Measurements from ENCODE around the gene CMIP. TPM values are rescaled to one million over a fixed set of nuclear protein-coding genes. Genes with fewer than 3 reads are reported as not detected.

CMIP gene
- total and polyA plus RNA-seq, 10 of the 15 experiments (the other 5 are each of a cell fraction or from before 2014, with no cell fraction given), result 1.2 to 43.2 (median 4.4) TPM

DNA sequence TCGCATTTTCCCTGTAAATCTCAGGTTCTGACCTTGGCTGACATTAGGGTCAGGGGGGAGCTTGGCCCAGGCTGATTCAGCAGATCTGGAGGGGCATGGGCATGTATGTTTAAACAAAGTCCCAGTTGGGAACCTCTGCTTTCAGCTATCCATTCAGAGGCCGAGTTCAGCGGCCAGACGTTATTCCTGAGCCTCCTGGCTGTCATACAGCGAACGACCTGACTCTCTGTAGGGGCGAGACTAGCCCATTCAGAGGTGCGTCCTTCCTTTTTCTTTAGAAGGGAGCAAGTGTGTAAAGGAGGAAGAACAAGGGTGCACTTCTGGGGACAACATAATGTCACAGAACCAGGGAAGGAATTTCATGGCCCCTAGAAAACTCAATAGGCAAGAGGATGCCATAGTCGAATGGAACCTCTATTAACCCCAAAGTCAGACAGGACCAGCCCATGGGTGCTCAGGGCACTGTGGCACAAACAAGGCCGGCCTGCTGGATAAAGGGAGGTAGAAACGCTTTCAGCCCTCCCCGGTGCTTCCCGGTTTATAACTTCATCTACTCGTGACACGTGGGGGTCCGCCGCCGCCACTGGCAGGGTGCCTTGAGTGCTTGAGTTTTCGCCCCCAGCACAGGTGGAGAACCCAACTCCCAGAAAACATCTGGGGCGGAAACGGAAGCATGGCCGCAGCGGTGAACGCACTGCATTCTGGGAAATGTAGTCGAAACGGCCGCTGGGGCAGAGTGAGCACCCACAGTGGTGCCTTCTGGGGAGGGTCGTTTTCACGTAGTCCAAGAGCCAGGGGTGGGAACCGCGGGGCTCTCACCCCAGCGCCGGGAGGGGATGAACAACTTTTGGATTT lies 301.3 kb downstream of the CMIP start:
- in situ Hi-C loops (cut with MboI) (no loop called here), intact Hi-C loops (cut with micrococcal nuclease; ENCODE audit: unreplicated experiment) (loop anchor here (5.0 kb wide), 1 partner anchor 36 kb away; no protein-coding TSS in a partner anchor)
- Histone ChIP-seq H2AFZ (ENCODE audit: control insufficient read depth, low read depth, low read length) (peak overlapping the region; percentile 71), H3K4me3 (peak overlapping the region; percentile 59), H3K27ac (ENCODE audit: control insufficient read depth, insufficient read depth) (peak overlapping the region; percentile 47), H3K4me2 (ENCODE audit: control insufficient read depth, insufficient read depth) (peak overlapping the region; percentile 97), H3K9ac (ENCODE audit: control insufficient read depth, insufficient read depth, low read length) (peak overlapping the region; percentile 66; the same call in 1 of the 2 replicates), H3K27me3 (replicated peaks in 1 of 2; ENCODE audit: control insufficient read depth in 2 of 2, insufficient read depth in 2 of 2, low read length in 1 of 2) (no peaks in the 10 kb centered on the region), H3K36me3 (ENCODE audit: control insufficient read depth in 2 of 2, insufficient read depth in 2 of 2, low read length in 1 of 2) (0 out of 4 replicates have a peak, but pooled peaks cover 0 to 2% of the 10 kb centered on the region in 2 experiments), H4K20me1 (ENCODE audit: control insufficient read depth, insufficient read depth) (no peaks in the 10 kb centered on the region), H3K79me2 (ENCODE audit: control insufficient read depth, insufficient read depth, low read length) (no peaks in the 10 kb centered on the region), H3K4me1 (ENCODE audit: control insufficient read depth, insufficient read depth, low read length) (peaks cover 30% of the 10 kb centered on the region), H3K9me3 (replicated peaks; ENCODE audit: control insufficient read depth, insufficient read depth, low read length) (no peaks in the 10 kb centered on the region; the same call in 2 of the 3 replicates)
- ChIA-PET POLR2A (interaction anchor here (0.6 to 1.7 kb wide), 2 partner anchors 88 to 125 kb away, joined by 3 to 5 read pairs; no protein-coding TSS in a partner anchor), RAD21 (ENCODE audit: unreplicated experiment) (interaction anchor here (0.6 kb wide), 2 partner anchors 9 to 128 kb away, joined by 3 read pairs; no protein-coding TSS in a partner anchor), CTCF (interaction anchor here (0.6 to 1.6 kb wide), 4 partner anchors 11 to 144 kb away, joined by 3 to 5 read pairs (median 5); no protein-coding TSS in a partner anchor), SMC1A (ENCODE audit: uncharacterized antibody, unreplicated experiment) (interaction anchor here (1.0 to 1.6 kb wide), 3 partner anchors 35 to 127 kb away, joined by 3 to 6 read pairs (median 4); no protein-coding TSS in a partner anchor)
- peak; percentile 91 for ATAC-seq
- WGBS (ENCODE audit: insufficient coverage, insufficient replicate concordance, low lambda C conversion rate, missing lambda C conversion rate), result 9% methylated on average over 33 of the region's 33 CpGs
- no peak for DNase-seq (ENCODE audit: low read depth, low spot score)
- peak; percentile 97 for FAIRE-seq
- TSS peak; percentile 89 for BruUV-seq (replicated peaks)
- peak; percentile 95 for TF ChIP-seq GABPA (IDR thresholded peaks at IDR 0.05; ENCODE audit: low read depth)
- TF ChIP-seq, protein P1, sequence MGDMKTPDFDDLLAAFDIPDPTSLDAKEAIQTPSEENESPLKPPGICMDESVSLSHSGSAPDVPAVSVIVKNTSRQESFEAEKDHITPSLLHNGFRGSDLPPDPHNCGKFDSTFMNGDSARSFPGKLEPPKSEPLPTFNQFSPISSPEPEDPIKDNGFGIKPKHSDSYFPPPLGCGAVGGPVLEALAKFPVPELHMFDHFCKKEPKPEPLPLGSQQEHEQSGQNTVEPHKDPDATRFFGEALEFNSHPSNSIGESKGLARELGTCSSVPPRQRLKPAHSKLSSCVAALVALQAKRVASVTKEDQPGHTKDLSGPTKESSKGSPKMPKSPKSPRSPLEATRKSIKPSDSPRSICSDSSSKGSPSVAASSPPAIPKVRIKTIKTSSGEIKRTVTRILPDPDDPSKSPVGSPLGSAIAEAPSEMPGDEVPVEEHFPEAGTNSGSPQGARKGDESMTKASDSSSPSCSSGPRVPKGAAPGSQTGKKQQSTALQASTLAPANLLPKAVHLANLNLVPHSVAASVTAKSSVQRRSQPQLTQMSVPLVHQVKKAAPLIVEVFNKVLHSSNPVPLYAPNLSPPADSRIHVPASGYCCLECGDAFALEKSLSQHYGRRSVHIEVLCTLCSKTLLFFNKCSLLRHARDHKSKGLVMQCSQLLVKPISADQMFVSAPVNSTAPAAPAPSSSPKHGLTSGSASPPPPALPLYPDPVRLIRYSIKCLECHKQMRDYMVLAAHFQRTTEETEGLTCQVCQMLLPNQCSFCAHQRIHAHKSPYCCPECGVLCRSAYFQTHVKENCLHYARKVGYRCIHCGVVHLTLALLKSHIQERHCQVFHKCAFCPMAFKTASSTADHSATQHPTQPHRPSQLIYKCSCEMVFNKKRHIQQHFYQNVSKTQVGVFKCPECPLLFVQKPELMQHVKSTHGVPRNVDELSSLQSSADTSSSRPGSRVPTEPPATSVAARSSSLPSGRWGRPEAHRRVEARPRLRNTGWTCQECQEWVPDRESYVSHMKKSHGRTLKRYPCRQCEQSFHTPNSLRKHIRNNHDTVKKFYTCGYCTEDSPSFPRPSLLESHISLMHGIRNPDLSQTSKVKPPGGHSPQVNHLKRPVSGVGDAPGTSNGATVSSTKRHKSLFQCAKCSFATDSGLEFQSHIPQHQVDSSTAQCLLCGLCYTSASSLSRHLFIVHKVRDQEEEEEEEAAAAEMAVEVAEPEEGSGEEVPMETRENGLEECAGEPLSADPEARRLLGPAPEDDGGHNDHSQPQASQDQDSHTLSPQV (IDR thresholded peaks at IDR 0.05), result no peak
- no peak for TF ChIP-seq GATAD2B (conservative IDR thresholded peaks at IDR 0.05; ENCODE audit: low read depth)
- peak; percentile 84 for TF ChIP-seq SIX5 (IDR thresholded peaks at IDR 0.05; ENCODE audit: low read depth, low read length, severe bottlenecking)
- peak; percentile 62; the same call in 1 of the 2 replicates for TF ChIP-seq TARDBP (IDR thresholded peaks at IDR 0.05; ENCODE audit: borderline replicate concordance)
- TF ChIP-seq CREM (IDR thresholded peaks at IDR 0.05; ENCODE audit: low read depth), result peak; percentile 69
- TF ChIP-seq TCF3 (IDR thresholded peaks at IDR 0.05; ENCODE audit: borderline replicate concordance, insufficient read depth, low read depth, low read length), result peak; percentile 48; the same call in 1 of the 2 replicates
- TF ChIP-seq POLR2A (IDR thresholded peaks at IDR 0.05; ENCODE audit: low read depth, low read length), result peak; percentile 70
- 0 out of 2 replicates have a peak, but pooled peaks have one; percentile 25 for TF ChIP-seq MYB (IDR thresholded peaks at IDR 0.05; ENCODE audit: borderline replicate concordance, low read depth, low read length)
- TF ChIP-seq NFXL1 (IDR thresholded peaks at IDR 0.05; ENCODE audit: borderline replicate concordance), result no peak
- TF ChIP-seq SREBF1 (IDR thresholded peaks at IDR 0.05; ENCODE audit: low read length), result peak; percentile 39; the same call in 1 of the 2 replicates
- TF ChIP-seq NR2C1 (IDR thresholded peaks at IDR 0.05), result peak; percentile 22; the same call in 1 of the 2 replicates
- peak; percentile 64 for TF ChIP-seq IKZF1 (conservative IDR thresholded peaks at IDR 0.05)
- TF ChIP-seq, protein P2, sequence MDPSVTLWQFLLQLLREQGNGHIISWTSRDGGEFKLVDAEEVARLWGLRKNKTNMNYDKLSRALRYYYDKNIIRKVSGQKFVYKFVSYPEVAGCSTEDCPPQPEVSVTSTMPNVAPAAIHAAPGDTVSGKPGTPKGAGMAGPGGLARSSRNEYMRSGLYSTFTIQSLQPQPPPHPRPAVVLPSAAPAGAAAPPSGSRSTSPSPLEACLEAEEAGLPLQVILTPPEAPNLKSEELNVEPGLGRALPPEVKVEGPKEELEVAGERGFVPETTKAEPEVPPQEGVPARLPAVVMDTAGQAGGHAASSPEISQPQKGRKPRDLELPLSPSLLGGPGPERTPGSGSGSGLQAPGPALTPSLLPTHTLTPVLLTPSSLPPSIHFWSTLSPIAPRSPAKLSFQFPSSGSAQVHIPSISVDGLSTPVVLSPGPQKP (IDR thresholded peaks at IDR 0.05; ENCODE audit: low read depth, low read length), result peak; percentile 82
- TF ChIP-seq POLR2AphosphoS5 (IDR thresholded peaks at IDR 0.05; ENCODE audit: low read length), result peak; percentile 50; the same call in 1 of the 2 replicates
- peak; percentile 95 for TF ChIP-seq YY1 (IDR thresholded peaks at IDR 0.05; ENCODE audit: low read depth, low read length)

All from GM12878 (cell line).